Stimulated activated naive CD4-positive, alpha-beta T cell (primary cell): ENCODE data around the gene PIK3R2.
"Not testable (repeated sequence)": the region's sequence is repeated elsewhere in the genome, so short reads cannot be mapped to it uniquely, and the experiment has no call there.

Experiments used
- DNase-seq, 6 experiments: peaks; one replicate each; lab custom pipeline; 2025; lab: John Stamatoyannopoulos, UW

Gene PIK3R2

GRCh38 chr19:18203863-18204393 lies 51.0 kb downstream of the PIK3R2 start, which contains the start of gene RAB3A:
Gene RAB3A (minus strand): TSS chr19:18204042. CDS start chr19:18202740, 1,302 bp downstream.
- peak; percentile 96 to 100 (median 99) for DNase-seq

- DNase-seq, result peak in 5 of 6 experiments; percentile 40 to 55 (median 54)
Observed at GRCh38 chr19:18204394-18205199, 51.6 kb downstream of the PIK3R2 start.

- peak in 3 of 6 experiments; percentile 33 to 41 (median 34) for DNase-seq
Observed at GRCh38 chr19:18205200-18205892, 52.4 kb downstream of the PIK3R2 start.

GRCh38 chr19:18206018-18206417 lies 53.1 kb downstream of the PIK3R2 start:
- DNase-seq, result no peak

GRCh38 chr19:18208098-18208951 lies 55.4 kb downstream of the PIK3R2 start:
- DNase-seq, result peak in 5 of 6 experiments; percentile 22 to 60 (median 45)

- DNase-seq, result not testable (repeated sequence)
Observed at GRCh38 chr19:18209912-18210311, 56.9 kb downstream of the PIK3R2 start.

- DNase-seq, result no peak
Observed at GRCh38 chr19:18211683-18212082, 58.7 kb downstream of the PIK3R2 start.

- no peak for DNase-seq
Observed at GRCh38 chr19:18214779-18215433, 61.9 kb downstream of the PIK3R2 start.

GRCh38 chr19:18216789-18217188 lies 63.8 kb downstream of the PIK3R2 start:
- no peak for DNase-seq

- DNase-seq, result no peak
Observed at GRCh38 chr19:18218159-18218558, 65.2 kb downstream of the PIK3R2 start.

GRCh38 chr19:18218600-18218999 lies 65.6 kb downstream of the PIK3R2 start:
- no peak for DNase-seq
